ENCODE results near the gene KBTBD6. TPM values are rescaled to one million over a fixed set of nuclear protein-coding genes. Genes with fewer than 3 reads are reported as not detected.

The KBTBD6 gene
- total and polyA plus RNA-seq, 2 of the 13 experiments (the other 11 are each of a cell fraction or from before 2014, with no cell fraction given): 4.4 to 12.0 TPM

GRCh38 chr13:41107104-41107571 is 25.5 kb downstream of the KBTBD6 start (continued):
- TF ChIP-seq, protein P1, sequence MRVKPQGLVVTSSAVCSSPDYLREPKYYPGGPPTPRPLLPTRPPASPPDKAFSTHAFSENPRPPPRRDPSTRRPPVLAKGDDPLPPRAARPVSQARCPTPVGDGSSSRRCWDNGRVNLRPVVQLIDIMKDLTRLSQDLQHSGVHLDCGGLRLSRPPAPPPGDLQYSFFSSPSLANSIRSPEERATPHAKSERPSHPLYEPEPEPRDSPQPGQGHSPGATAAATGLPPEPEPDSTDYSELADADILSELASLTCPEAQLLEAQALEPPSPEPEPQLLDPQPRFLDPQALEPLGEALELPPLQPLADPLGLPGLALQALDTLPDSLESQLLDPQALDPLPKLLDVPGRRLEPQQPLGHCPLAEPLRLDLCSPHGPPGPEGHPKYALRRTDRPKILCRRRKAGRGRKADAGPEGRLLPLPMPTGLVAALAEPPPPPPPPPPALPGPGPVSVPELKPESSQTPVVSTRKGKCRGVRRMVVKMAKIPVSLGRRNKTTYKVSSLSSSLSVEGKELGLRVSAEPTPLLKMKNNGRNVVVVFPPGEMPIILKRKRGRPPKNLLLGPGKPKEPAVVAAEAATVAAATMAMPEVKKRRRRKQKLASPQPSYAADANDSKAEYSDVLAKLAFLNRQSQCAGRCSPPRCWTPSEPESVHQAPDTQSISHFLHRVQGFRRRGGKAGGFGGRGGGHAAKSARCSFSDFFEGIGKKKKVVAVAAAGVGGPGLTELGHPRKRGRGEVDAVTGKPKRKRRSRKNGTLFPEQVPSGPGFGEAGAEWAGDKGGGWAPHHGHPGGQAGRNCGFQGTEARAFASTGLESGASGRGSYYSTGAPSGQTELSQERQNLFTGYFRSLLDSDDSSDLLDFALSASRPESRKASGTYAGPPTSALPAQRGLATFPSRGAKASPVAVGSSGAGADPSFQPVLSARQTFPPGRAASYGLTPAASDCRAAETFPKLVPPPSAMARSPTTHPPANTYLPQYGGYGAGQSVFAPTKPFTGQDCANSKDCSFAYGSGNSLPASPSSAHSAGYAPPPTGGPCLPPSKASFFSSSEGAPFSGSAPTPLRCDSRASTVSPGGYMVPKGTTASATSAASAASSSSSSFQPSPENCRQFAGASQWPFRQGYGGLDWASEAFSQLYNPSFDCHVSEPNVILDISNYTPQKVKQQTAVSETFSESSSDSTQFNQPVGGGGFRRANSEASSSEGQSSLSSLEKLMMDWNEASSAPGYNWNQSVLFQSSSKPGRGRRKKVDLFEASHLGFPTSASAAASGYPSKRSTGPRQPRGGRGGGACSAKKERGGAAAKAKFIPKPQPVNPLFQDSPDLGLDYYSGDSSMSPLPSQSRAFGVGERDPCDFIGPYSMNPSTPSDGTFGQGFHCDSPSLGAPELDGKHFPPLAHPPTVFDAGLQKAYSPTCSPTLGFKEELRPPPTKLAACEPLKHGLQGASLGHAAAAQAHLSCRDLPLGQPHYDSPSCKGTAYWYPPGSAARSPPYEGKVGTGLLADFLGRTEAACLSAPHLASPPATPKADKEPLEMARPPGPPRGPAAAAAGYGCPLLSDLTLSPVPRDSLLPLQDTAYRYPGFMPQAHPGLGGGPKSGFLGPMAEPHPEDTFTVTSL (CRISPR knock-in tag; IDR thresholded peaks at IDR 0.05; ENCODE audit: borderline replicate concordance): no peak
- no peak for TF ChIP-seq HDAC6 (IDR thresholded peaks at IDR 0.05; ENCODE audit: low read depth, low read length)
- no peak for TF ChIP-seq CSRNP1 (CRISPR knock-in tag; IDR thresholded peaks at IDR 0.05)
- TF ChIP-seq MED8 (CRISPR knock-in tag; IDR thresholded peaks at IDR 0.05; ENCODE audit: insufficient replicate concordance): no peak
- TF ChIP-seq ZNF777 (CRISPR knock-in tag; IDR thresholded peaks at IDR 0.05): no peak
- TF ChIP-seq AFF4 (CRISPR knock-in tag; IDR thresholded peaks at IDR 0.05): no peak
- peak; percentile 10; the same call in 1 of the 2 replicates for TF ChIP-seq MYC (CRISPR knock-in tag; IDR thresholded peaks at IDR 0.05; ENCODE audit: borderline replicate concordance)
- no peak for TF ChIP-seq HOXD1 (CRISPR knock-in tag; IDR thresholded peaks at IDR 0.05)
- TF ChIP-seq ATF2 (CRISPR knock-in tag; IDR thresholded peaks at IDR 0.05): no peak
- no peak for TF ChIP-seq NFE2 (CRISPR knock-in tag; IDR thresholded peaks at IDR 0.05)
- no peak for TF ChIP-seq TRIM24 (CRISPR knock-in tag; IDR thresholded peaks at IDR 0.05)
- TF ChIP-seq SMYD3 (CRISPR knock-in tag; IDR thresholded peaks at IDR 0.05): no peak
- no peak for TF ChIP-seq ZKSCAN8 (CRISPR knock-in tag; IDR thresholded peaks at IDR 0.05; ENCODE audit: borderline replicate concordance)
- TF ChIP-seq HNRNPLL (IDR thresholded peaks at IDR 0.05; ENCODE audit: low read depth, low read length, poor library complexity, severe bottlenecking): peak; percentile 24
- 0 out of 2 replicates have a peak, but pooled peaks have one; percentile 11 for TF ChIP-seq ELF1 (CRISPR knock-in tag; IDR thresholded peaks at IDR 0.05)
- no peak for TF ChIP-seq SRSF9 (IDR thresholded peaks at IDR 0.05; ENCODE audit: borderline replicate concordance, insufficient read depth, low read depth, low read length, poor library complexity, severe bottlenecking)
- no peak for TF ChIP-seq DRAP1 (CRISPR knock-in tag; IDR thresholded peaks at IDR 0.05)

Measured in HepG2 (cell line).